Adrenal gland (tissue), 5 donors: ENCODE measurements around the gene ABCC12.

Experiments
- POLR2A ChIP-seq, 2 donors: fragments of 450-650 bp; IDR thresholded peaks; one replicate each; pipeline ENCODE4 v1.6.1; 2017; ENCODE audit warnings: antibody characterized with exemption in 2 of 2, mild to moderate bottlenecking in 2 of 2, moderate library complexity in 1 of 2
- TF ChIP-seq, protein P1 (sequence below), 6 experiments: fragments of 450-650 bp in 4 of 6; fragments of 200-600 bp in 2 of 6; sonication (generic) in 1 of 6; IDR thresholded peaks; 1 replicate in 5 of 6; 2 replicates in 1 of 6; pipeline versions ENCODE4 v1.5.1 to v1.8.0; 2016 to 2021; ENCODE audit warnings: antibody characterized with exemption in 6 of 6, mild to moderate bottlenecking in 2 of 6, moderate library complexity in 1 of 6
- donor health status: DM: no; HTN: no; CAD: no.

DNA sequence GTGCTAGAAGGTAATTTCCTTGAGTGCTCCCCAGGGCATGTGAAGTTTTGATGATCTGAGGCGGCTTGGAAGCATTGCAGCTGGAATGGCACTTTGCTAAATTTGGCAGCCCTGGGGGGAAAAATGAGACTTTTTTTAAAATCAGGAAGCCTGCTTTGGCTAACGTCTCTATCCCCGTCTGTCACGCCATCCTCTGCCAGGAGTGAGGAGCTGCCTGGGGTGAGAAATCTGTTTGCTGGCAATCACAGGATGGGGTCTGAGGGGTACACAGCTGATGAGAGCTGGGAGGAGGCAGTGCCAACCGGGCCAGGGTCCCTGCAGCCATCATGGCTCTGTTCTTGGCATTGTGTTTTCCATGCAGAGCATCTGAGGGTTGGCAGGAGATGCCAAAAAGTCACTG lies 2.0 kb downstream of the ABCC12 start:
- TF ChIP-seq POLR2A (IDR thresholded peaks at IDR 0.05), result no peak
- TF ChIP-seq, protein P1, sequence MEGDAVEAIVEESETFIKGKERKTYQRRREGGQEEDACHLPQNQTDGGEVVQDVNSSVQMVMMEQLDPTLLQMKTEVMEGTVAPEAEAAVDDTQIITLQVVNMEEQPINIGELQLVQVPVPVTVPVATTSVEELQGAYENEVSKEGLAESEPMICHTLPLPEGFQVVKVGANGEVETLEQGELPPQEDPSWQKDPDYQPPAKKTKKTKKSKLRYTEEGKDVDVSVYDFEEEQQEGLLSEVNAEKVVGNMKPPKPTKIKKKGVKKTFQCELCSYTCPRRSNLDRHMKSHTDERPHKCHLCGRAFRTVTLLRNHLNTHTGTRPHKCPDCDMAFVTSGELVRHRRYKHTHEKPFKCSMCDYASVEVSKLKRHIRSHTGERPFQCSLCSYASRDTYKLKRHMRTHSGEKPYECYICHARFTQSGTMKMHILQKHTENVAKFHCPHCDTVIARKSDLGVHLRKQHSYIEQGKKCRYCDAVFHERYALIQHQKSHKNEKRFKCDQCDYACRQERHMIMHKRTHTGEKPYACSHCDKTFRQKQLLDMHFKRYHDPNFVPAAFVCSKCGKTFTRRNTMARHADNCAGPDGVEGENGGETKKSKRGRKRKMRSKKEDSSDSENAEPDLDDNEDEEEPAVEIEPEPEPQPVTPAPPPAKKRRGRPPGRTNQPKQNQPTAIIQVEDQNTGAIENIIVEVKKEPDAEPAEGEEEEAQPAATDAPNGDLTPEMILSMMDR (IDR thresholded peaks at IDR 0.05), result no peak
